HepG2 (cell line): ENCODE measurements around the gene MARF1. TPM values are rescaled to one million over a fixed set of nuclear protein-coding genes. Genes with fewer than 3 reads are reported as not detected.

Experiments
- ADNP ChIP-seq: sonication (generic); formaldehyde crosslinking; IDR thresholded peaks from 2 replicates; pipeline ENCODE4 v1.4.0; 2020; ENCODE audit warnings: missing genetic modification reagents
- ATF7 ChIP-seq, 2 experiments: fragments of 450-650 bp in 1 of 2; sonication (generic) in 1 of 2; formaldehyde crosslinking in 1 of 2; IDR thresholded peaks; 2 replicates each; pipeline versions ENCODE4 v1.4.0 to v1.6.1; 2016 to 2020; ENCODE audit warnings: antibody characterized with exemption in 1 of 2, mild to moderate bottlenecking in 1 of 2, missing genetic modification reagents in 1 of 2
- MXI1 ChIP-seq: IDR thresholded peaks from 3 replicates; pipeline ENCODE4 v1.6.1; 2012; ENCODE audit warnings: low read depth, low read length, inconsistent platforms, borderline replicate concordance
- SRSF9 ChIP-seq: fragments of 200-400 bp; formaldehyde crosslinking; IDR thresholded peaks from 2 replicates; pipeline ENCODE4 v1.6.1; 2018; ENCODE audit warnings: borderline replicate concordance, mild to moderate bottlenecking, low read depth, low read length; ENCODE audit not compliant: insufficient read depth, poor library complexity, severe bottlenecking
- ZIK1 ChIP-seq: sonication (generic); formaldehyde crosslinking; IDR thresholded peaks from 2 replicates; pipeline ENCODE4 v1.5.0; 2020; ENCODE audit warnings: mild to moderate bottlenecking, low read depth, missing genetic modification reagents, borderline replicate concordance
- ZSCAN9 ChIP-seq: IDR thresholded peaks from 2 replicates; pipeline ENCODE4 v1.6.1; 2016; ENCODE audit warnings: borderline replicate concordance
- polyA plus RNA-seq, 8 experiments: library from polyadenylated mRNA; depleted of rRNA in 3 of 8; stranded (reverse) in 7 of 8; unstranded in 1 of 8; fragments of >200 nt; fragmentation: Illumina TruSeq in 4 of 8; extraction: Trizol in 4 of 8; gene quantifications; 2 replicates each; pipeline versions ENCODE4 v1.2.1 to v1.2.3, GENCODE V29; 2011 to 2016; ENCODE audit warnings: low read depth in 4 of 8, missing spikeins in 1 of 8, mixed read lengths in 1 of 8; ENCODE audit not compliant: insufficient read depth in 1 of 8
- total RNA-seq, 5 experiments: library from RNA; depleted of rRNA; stranded (reverse); fragments of >200 nt; fragmentation: Illumina TruSeq; extraction: Trizol; gene quantifications; 2 replicates each; pipeline ENCODE4 v1.2.3, GENCODE V29; 2016; ENCODE audit warnings: low read depth in 1 of 5
- TF ChIP-seq, protein P1 (sequence below): sonication (generic); formaldehyde crosslinking; IDR thresholded peaks from 2 replicates; pipeline ENCODE4 v1.8.1; 2022; ENCODE audit warnings: low read depth, mild to moderate bottlenecking, missing genetic modification reagents
- TF ChIP-seq, protein P2 (sequence below): sonication (generic); formaldehyde crosslinking; IDR thresholded peaks from 2 replicates; pipeline ENCODE4 v1.4.0; 2020; ENCODE audit warnings: missing genetic modification reagents
- TF ChIP-seq, protein P3 (sequence below): fragments of 450-650 bp; IDR thresholded peaks from 2 replicates; pipeline ENCODE4 v1.6.1; 2016
- TF ChIP-seq, protein P4 (sequence below): IDR thresholded peaks from 2 replicates; pipeline ENCODE4 v1.6.1; 2016; ENCODE audit warnings: missing genetic modification reagents, missing compliant biosample characterization
- TF ChIP-seq, protein P5 (sequence below): sonication (generic); formaldehyde crosslinking; IDR thresholded peaks from 2 replicates; pipeline ENCODE4; 2020; ENCODE audit warnings: missing genetic modification reagents, mild to moderate bottlenecking, borderline replicate concordance
- TF ChIP-seq, protein P6 (sequence below): IDR thresholded peaks from 2 replicates; pipeline ENCODE4 v1.6.1; 2016; ENCODE audit warnings: low read depth, missing genetic modification reagents, missing compliant biosample characterization

Gene MARF1
- total and polyA plus RNA-seq, 2 of the 13 experiments (the other 11 are each of a cell fraction or from before 2014, with no cell fraction given): 8.7 to 20.7 TPM

DNA sequence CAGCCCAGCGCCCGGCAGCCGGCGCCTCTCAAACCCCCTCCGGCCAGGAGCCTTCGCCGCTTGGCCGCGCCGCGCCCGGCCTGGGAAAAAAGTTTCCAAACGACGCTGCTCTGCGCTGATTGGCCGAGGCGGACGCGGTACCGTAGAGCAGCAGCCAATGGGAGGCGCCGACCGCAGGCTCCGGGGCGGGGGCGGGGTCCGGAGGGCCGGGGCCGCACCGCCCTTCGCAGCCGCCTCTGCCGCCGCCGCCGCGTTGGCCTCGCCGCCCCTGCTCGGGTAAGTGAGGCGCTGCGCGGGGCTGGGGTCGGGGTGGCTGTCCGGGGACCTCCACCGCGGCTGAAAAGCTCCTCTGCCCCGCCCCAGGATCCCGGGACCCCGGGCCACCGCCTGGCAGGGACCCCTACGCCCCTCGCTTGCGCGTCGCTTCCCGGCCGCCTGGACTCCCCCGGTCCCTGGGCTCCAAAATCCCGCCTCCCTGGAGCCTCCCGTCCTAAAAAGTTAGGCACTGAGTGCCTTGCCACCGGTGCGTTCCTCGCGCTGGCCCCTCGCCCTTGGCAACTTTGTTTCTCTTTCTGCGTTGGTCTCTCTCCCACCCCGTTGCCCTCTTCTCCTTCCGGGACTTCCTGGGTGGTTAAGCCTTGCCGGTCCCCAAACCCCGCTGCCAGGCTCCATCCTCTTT, 7.2 kb upstream of the MARF1 start, which contains the start of gene NDE1 (continued):
- TF ChIP-seq, protein P1, sequence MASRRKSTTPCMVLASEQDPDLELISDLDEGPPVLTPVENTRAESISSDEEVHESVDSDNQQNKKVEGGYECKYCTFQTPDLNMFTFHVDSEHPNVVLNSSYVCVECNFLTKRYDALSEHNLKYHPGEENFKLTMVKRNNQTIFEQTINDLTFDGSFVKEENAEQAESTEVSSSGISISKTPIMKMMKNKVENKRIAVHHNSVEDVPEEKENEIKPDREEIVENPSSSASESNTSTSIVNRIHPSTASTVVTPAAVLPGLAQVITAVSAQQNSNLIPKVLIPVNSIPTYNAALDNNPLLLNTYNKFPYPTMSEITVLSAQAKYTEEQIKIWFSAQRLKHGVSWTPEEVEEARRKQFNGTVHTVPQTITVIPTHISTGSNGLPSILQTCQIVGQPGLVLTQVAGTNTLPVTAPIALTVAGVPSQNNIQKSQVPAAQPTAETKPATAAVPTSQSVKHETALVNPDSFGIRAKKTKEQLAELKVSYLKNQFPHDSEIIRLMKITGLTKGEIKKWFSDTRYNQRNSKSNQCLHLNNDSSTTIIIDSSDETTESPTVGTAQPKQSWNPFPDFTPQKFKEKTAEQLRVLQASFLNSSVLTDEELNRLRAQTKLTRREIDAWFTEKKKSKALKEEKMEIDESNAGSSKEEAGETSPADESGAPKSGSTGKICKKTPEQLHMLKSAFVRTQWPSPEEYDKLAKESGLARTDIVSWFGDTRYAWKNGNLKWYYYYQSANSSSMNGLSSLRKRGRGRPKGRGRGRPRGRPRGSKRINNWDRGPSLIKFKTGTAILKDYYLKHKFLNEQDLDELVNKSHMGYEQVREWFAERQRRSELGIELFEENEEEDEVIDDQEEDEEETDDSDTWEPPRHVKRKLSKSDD (CRISPR knock-in tag): no peak
- no peak for TF ChIP-seq SRSF9
- TF ChIP-seq, protein P2, sequence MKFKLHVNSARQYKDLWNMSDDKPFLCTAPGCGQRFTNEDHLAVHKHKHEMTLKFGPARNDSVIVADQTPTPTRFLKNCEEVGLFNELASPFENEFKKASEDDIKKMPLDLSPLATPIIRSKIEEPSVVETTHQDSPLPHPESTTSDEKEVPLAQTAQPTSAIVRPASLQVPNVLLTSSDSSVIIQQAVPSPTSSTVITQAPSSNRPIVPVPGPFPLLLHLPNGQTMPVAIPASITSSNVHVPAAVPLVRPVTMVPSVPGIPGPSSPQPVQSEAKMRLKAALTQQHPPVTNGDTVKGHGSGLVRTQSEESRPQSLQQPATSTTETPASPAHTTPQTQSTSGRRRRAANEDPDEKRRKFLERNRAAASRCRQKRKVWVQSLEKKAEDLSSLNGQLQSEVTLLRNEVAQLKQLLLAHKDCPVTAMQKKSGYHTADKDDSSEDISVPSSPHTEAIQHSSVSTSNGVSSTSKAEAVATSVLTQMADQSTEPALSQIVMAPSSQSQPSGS (CRISPR knock-in tag): no peak
- TF ChIP-seq, protein P3, sequence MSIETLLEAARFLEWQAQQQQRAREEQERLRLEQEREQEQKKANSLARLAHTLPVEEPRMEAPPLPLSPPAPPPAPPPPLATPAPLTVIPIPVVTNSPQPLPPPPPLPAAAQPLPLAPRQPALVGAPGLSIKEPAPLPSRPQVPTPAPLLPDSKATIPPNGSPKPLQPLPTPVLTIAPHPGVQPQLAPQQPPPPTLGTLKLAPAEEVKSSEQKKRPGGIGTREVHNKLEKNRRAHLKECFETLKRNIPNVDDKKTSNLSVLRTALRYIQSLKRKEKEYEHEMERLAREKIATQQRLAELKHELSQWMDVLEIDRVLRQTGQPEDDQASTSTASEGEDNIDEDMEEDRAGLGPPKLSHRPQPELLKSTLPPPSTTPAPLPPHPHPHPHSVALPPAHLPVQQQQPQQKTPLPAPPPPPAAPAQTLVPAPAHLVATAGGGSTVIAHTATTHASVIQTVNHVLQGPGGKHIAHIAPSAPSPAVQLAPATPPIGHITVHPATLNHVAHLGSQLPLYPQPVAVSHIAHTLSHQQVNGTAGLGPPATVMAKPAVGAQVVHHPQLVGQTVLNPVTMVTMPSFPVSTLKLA: no peak
- TF ChIP-seq ZIK1 (CRISPR knock-in tag): no peak; the same call in 1 of the 2 replicates
- TF ChIP-seq, protein P4, sequence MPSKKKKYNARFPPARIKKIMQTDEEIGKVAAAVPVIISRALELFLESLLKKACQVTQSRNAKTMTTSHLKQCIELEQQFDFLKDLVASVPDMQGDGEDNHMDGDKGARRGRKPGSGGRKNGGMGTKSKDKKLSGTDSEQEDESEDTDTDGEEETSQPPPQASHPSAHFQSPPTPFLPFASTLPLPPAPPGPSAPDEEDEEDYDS (CRISPR knock-in tag): peak; percentile 63; the same call in 1 of the 2 replicates
- peak; percentile 77; the same call in 2 of the 3 replicates for TF ChIP-seq MXI1
- TF ChIP-seq ADNP: no peak
- TF ChIP-seq ATF7 (IDR thresholded peaks at IDR 0.05): no peak
- no peak for TF ChIP-seq ATF7 (CRISPR knock-in tag; IDR thresholded peaks at IDR 0.05)
- TF ChIP-seq, protein P5, sequence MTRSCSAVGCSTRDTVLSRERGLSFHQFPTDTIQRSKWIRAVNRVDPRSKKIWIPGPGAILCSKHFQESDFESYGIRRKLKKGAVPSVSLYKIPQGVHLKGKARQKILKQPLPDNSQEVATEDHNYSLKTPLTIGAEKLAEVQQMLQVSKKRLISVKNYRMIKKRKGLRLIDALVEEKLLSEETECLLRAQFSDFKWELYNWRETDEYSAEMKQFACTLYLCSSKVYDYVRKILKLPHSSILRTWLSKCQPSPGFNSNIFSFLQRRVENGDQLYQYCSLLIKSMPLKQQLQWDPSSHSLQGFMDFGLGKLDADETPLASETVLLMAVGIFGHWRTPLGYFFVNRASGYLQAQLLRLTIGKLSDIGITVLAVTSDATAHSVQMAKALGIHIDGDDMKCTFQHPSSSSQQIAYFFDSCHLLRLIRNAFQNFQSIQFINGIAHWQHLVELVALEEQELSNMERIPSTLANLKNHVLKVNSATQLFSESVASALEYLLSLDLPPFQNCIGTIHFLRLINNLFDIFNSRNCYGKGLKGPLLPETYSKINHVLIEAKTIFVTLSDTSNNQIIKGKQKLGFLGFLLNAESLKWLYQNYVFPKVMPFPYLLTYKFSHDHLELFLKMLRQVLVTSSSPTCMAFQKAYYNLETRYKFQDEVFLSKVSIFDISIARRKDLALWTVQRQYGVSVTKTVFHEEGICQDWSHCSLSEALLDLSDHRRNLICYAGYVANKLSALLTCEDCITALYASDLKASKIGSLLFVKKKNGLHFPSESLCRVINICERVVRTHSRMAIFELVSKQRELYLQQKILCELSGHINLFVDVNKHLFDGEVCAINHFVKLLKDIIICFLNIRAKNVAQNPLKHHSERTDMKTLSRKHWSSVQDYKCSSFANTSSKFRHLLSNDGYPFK (CRISPR knock-in tag): 0 out of 2 replicates have a peak, but pooled peaks have one; percentile 27
- TF ChIP-seq, protein P6, sequence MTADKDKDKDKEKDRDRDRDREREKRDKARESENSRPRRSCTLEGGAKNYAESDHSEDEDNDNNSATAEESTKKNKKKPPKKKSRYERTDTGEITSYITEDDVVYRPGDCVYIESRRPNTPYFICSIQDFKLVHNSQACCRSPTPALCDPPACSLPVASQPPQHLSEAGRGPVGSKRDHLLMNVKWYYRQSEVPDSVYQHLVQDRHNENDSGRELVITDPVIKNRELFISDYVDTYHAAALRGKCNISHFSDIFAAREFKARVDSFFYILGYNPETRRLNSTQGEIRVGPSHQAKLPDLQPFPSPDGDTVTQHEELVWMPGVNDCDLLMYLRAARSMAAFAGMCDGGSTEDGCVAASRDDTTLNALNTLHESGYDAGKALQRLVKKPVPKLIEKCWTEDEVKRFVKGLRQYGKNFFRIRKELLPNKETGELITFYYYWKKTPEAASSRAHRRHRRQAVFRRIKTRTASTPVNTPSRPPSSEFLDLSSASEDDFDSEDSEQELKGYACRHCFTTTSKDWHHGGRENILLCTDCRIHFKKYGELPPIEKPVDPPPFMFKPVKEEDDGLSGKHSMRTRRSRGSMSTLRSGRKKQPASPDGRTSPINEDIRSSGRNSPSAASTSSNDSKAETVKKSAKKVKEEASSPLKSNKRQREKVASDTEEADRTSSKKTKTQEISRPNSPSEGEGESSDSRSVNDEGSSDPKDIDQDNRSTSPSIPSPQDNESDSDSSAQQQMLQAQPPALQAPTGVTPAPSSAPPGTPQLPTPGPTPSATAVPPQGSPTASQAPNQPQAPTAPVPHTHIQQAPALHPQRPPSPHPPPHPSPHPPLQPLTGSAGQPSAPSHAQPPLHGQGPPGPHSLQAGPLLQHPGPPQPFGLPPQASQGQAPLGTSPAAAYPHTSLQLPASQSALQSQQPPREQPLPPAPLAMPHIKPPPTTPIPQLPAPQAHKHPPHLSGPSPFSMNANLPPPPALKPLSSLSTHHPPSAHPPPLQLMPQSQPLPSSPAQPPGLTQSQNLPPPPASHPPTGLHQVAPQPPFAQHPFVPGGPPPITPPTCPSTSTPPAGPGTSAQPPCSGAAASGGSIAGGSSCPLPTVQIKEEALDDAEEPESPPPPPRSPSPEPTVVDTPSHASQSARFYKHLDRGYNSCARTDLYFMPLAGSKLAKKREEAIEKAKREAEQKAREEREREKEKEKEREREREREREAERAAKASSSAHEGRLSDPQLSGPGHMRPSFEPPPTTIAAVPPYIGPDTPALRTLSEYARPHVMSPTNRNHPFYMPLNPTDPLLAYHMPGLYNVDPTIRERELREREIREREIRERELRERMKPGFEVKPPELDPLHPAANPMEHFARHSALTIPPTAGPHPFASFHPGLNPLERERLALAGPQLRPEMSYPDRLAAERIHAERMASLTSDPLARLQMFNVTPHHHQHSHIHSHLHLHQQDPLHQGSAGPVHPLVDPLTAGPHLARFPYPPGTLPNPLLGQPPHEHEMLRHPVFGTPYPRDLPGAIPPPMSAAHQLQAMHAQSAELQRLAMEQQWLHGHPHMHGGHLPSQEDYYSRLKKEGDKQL (CRISPR knock-in tag): no peak
- peak; percentile 33; the same call in 1 of the 2 replicates for TF ChIP-seq ZSCAN9 (CRISPR knock-in tag)
